AG08395 (cell line): ENCODE measurements around the gene RNF183.

Experiments used
- DNase-seq: peaks from one replicate; pipeline ENCODE4 v3.0.0; 2012; ENCODE audit warnings: mixed read lengths, low spot score

The RNF183 gene

DNA sequence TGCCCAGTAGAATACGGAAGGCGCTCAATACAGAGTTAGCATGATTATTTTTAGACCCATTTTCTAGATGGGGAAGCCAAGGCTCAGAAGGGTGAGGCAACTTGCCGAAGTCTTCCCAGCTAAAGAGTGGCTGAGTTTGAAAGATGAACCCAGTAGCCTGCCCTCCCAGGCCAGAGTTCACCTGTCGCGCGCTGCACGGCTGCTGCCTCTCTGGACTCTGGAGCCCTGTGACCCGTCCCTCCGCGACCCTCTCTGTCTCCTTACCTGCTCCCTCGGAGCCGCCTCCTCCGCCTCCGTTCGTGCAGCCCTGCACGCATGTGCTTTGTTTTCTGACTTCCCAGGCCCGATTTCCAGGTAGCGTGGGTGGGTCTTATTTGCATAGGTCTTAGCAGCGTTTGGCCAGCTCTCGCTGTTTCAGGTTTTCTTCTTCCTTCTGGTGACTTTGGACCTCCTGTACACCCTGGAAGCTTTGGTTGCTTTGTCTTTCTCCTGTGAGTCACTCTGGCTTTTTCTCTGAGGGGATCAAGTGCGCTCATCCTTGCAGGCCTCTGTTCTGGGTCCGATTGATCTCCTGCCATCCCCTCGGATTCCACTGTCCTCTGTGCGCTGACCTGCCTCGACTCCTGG lies at the start of gene RNF183:
Gene RNF183, minus strand, starts transcription at position 585 of the 627 bp plus-strand sequence. CDS start 5,192 bp downstream, outside the sequence.
- no peak for DNase-seq

- no peak for DNase-seq
Observed at GRCh38 chr9:113352411-113352810, 49.2 kb upstream of the RNF183 start.

- no peak for DNase-seq
Observed at GRCh38 chr9:113352006-113352405, 48.8 kb upstream of the RNF183 start.

DNA sequence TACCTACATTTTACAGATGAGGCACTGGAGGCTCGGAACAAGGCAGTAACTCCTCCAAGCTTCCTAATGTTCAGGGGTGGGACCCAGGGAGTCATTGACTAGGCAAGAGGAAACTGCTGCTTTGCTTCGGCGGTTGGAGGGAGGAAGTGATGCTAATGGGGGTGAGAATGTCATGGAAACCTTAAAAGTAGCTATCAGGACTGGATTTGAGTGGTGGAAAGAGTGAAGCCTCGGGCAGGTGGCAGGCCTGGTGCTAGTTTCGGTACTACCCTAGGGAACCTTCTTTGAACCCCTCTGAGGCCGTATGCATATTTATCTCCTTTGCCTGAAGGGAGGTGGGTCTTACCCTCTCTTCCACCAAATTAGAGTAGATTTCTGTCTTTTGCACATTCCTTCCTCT lies 47.8 kb upstream of the RNF183 start:
- DNase-seq = no peak

GRCh38 chr9:113350107-113350661 lies 47.0 kb upstream of the RNF183 start:
- no peak for DNase-seq

DNA sequence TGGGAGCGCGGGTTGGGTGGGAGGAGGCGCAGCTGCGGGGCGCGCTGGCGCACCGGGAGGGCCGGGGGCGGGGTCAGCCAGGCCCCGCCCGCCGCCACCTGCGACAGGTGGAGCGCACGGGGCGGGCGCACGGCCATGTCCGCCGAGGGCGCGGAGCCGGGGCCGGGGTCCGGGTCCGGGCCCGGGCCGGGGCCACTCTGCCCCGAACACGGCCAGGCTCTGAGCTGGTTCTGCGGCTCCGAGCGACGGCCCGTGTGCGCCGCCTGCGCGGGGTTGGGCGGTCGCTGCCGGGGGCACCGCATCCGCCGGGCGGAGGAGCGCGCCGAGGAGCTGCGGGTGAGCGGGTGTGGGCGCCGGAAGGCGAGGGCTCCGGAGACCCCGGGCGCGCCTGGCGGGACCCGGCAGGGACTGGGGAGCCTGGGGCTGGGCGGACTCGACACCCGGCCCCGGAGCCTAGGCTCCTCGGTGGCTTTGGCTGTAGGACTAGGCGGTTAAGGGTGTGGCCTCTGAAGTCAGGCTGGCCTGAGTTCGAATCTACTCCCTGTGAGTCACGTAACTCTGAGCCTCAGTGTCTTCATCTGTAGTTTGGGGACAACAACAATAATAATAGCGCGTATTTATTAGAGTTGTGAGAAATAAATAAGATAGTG lies 46.4 kb upstream of the RNF183 start, which contains the start of gene BSPRY:
Gene BSPRY, plus strand, starts transcription at position 97 of the 650 bp plus-strand sequence. Its CDS starts 39 bp downstream, at position 136.
- DNase-seq = no peak

DNA sequence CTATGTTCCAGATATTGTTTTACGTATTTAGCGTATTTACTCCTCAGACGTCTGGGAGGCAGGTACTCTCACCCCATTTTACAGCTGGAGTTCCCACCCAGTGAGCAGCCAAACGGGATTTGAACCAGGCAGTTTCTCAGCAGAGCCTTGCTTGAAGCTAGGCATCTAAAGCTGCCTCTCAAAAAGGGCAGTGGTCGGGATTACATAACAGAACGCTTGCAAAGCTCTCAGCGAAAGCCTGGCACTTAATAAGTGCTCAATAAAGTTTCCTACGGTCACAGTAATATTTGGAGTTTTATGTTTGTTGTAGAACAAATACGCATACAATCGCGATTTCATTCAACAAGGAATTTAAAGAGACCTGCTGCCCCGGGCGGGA lies 45.9 kb upstream of the RNF183 start:
- DNase-seq = no peak

DNA sequence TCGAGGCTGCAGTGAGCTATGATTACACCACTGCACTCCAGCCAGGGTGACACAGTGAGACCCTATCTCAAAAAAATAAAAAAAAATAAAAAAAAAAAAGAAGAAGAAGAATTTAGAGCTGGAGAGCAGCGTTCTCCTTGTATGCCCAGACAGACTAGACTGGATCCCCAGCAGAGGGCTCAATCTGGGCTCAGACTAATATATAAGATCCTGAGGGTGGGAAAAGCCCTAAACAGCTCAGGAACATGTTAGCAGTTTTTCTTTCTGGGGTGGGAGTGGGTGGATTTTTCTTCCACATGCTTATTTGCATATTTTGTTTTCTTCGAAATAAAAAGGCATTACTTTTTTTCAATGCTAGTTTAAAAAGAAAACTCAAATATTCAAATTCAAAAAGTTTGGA lies 45.3 kb upstream of the RNF183 start:
- no peak for DNase-seq

GRCh38 chr9:113345671-113346070 lies 42.5 kb upstream of the RNF183 start:
- DNase-seq = no peak

GRCh38 chr9:113345190-113345589 lies 42.0 kb upstream of the RNF183 start:
- DNase-seq = no peak

DNA sequence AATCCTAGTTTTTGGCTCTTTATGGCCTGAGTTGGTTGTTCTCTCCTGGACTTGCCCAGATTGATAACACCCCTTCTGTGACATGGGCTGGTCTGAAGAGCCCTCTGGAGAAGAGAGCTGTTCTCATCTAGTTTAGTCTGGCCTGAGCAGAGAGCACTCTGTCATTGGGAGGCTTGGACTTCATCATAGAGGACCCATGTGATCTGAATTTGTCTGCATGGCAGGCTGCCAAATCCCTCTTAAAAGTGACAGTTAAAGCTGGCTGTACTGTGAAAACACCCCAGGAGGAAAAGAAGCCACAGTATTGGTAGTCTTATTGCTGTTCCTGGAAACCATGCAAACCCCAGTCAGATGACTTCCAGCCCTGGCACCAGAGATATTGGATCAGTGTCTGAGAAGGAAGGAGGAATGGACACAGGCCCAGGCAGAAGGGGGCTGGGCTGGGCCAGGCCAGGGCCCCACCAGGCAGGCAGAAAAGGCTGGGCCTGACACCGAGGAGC lies 40.6 kb upstream of the RNF183 start:
- peak; percentile 11 for DNase-seq

DNA sequence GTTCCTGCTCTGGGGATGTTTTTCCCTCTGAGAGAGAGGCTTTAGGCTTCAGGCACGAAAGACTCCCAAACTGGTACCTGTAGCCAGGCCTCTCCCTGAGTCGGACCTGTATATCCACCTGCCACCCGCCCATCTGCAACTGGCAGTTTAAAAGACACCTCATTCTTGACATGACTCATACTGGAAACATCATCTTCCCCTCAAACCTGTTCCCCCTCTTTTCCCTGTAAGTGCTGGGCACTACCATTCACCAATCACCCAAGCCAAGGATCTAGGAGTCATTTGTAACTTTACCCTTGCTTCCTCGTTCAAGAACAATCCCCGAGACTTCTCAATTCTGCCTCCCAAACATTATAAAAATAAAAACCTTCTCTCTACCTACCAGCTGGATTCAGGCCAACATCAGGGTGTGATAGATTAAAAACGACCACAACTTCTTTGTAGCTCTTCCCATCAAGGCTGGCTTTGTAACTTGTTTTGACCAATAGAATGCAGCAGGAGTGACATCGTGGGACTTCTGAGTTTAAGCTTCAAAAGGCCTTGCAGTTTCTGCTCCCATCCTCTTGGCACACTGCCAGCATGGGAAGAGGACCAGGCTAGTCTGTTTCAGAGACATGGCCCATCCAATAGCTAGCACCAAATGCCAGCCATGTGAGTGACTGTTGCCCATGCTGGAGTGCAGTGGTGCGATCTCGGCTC lies 38.7 kb upstream of the RNF183 start:
- DNase-seq = no peak

DNA sequence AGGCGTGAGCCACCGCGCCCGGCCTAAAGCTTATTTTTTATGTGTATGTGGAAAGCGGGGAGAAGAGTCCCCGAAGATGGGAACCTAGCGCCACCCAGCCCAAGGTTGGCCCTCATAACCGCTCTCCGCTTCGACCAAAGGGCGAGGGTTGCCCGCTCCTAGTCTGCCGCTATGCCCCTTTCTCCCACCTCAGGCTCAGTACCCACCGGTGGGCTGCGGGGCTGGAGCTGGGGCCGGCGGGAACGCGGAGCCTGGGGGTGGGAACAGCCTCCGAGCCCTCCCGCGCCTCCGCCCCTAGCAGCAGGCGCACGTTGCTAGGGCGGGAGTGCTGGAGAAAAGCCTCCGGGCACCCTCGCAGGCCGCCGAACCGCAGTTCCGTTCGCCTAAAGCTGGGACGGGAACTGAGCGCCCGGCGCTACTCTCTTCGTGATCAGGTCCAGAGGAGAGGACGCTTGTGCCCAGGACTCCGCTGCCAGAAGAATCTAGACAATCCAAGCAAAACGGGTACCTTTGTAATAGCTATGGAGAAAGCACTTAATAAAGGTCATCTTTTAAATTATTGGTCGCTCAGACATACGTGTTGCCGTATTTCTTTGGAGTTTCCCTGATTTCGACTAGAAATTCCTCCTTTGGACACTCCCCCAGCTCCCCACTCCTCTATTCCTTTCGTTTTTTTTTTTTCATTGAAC lies 37.0 kb upstream of the RNF183 start, which contains the start of gene WDR31:
Gene WDR31, minus strand, starts transcription at position 265 of the 689 bp plus-strand sequence. CDS start 8,253 bp downstream, outside the sequence.
- peak; percentile 95 for DNase-seq

GRCh38 chr9:113337714-113338113 lies 34.5 kb upstream of the RNF183 start:
- no peak for DNase-seq

DNA sequence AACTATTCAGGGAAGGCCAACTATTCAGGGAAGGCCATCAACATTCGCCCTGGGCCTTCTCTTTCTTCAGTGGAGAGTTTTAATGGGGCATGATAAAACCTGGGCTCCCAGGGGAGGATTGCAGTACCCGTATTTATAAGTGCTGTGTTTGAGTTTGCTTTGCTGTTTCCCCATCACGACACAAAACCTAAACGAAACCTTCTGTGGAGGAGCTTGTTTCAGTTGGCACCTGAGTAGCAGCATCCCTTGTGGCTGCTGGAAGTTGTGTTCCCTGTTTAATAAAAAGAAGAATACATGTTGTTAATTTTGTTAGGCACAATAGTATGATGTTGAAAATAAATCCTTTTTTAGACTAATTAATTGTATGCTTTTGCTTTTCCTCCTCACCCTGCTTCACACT lies 28.6 kb upstream of the RNF183 start:
- no peak for DNase-seq

GRCh38 chr9:113328045-113328782 lies 25.0 kb upstream of the RNF183 start:
- DNase-seq = no peak

GRCh38 chr9:113326230-113326629 lies 23.1 kb upstream of the RNF183 start:
- DNase-seq = no peak

DNA sequence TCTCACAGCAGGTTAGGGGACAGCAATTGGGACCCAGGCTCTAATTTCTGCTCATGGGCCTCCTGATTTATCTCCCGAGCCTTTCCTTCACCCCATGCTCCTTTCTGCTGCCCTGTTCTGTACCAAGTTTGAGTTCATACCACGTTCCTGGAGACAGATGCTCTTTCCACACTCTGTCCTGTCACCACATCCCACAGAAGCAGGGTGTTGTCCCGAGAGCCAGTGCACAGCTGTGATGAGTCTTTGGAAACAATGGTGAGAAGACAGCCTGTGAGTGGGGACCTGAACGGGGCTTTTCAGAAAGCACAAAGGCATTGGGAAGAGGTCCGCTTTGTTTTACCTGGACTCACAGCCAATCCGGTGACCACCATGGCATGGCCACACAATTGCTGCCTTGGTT lies 19.5 kb upstream of the RNF183 start:
- DNase-seq = no peak

GRCh38 chr9:113320051-113320450 lies 16.9 kb upstream of the RNF183 start:
- DNase-seq = no peak

- DNase-seq = no peak
Observed at GRCh38 chr9:113319054-113319453, 15.9 kb upstream of the RNF183 start.

GRCh38 chr9:113317777-113318176 lies 14.6 kb upstream of the RNF183 start:
- DNase-seq = no peak
